Liver (tissue), 9 donors: ENCODE data around the gene ACOT7. TPM values are rescaled to one million over a fixed set of nuclear protein-coding genes. Genes with fewer than 3 reads are reported as not detected.

Experiments used
- DNase-seq: peaks from one replicate; pipeline ENCODE4 v3.0.0-alpha.2; 2017; ENCODE audit warnings: low spot score
- H3K27ac ChIP-seq, 2 donors: one replicate each; pipeline ENCODE4 v1.7.0; 2013; ENCODE audit warnings: inconsistent platforms in 2 of 2, low read length in 2 of 2, control low read depth in 1 of 2, low read depth in 1 of 2, mild to moderate bottlenecking in 1 of 2
- H3K27me3 ChIP-seq, 4 donors: one replicate each; pipeline versions ENCODE4 v1.6.1 to v1.7.0; 2013; ENCODE audit warnings: low read length in 3 of 4, inconsistent platforms in 1 of 4, mild to moderate bottlenecking in 1 of 4, moderate library complexity in 1 of 4; ENCODE audit not compliant: control insufficient read depth in 4 of 4, insufficient read depth in 4 of 4
- H3K36me3 ChIP-seq, 4 donors: one replicate each; pipeline versions ENCODE4 v1.6.1 to v1.7.0; 2013; ENCODE audit warnings: low read length in 3 of 4, mild to moderate bottlenecking in 3 of 4, low read depth in 1 of 4, moderate library complexity in 1 of 4; ENCODE audit not compliant: control insufficient read depth in 4 of 4, insufficient read depth in 3 of 4
- H3K4me1 ChIP-seq, 4 donors: one replicate each; pipeline versions ENCODE4 v1.6.1 to v1.7.0; 2013; ENCODE audit warnings: low read length in 3 of 4, mild to moderate bottlenecking in 3 of 4, moderate library complexity in 1 of 4; ENCODE audit not compliant: control insufficient read depth in 4 of 4, insufficient read depth in 4 of 4
- H3K4me3 ChIP-seq, 3 donors: one replicate each; pipeline versions ENCODE4 v1.6.1 to v1.7.0; 2013; ENCODE audit warnings: low read length in 3 of 3, control low read depth in 1 of 3, low read depth in 1 of 3, mild to moderate bottlenecking in 1 of 3
- H3K9ac ChIP-seq, 2 donors: one replicate each; pipeline ENCODE4 v1.7.0; 2013; ENCODE audit warnings: low read length in 2 of 2, mild to moderate bottlenecking in 2 of 2, moderate library complexity in 2 of 2, control low read depth in 1 of 2, low read depth in 1 of 2
- H3K9me3 ChIP-seq, 4 donors: one replicate each; pipeline versions ENCODE4 v1.6.1 to v1.7.0; 2013; ENCODE audit warnings: low read length in 3 of 4; ENCODE audit not compliant: control insufficient read depth in 4 of 4
- ATF3 ChIP-seq: IDR thresholded peaks from 2 replicates; pipeline ENCODE4 v1.6.1; 2016; ENCODE audit warnings: antibody characterized with exemption
- CTCF ChIP-seq: fragments of 150-350 bp; IDR thresholded peaks from 2 replicates; pipeline ENCODE4 v1.5.1; 2017; ENCODE audit warnings: improper control_type of control experiment, low read depth, low read length; ENCODE audit not compliant: missing input control
- EGR1 ChIP-seq, 2 donors: IDR thresholded peaks; 2 replicates each; pipeline ENCODE4 v1.6.1; 2016 to 2018; ENCODE audit warnings: antibody characterized with exemption in 2 of 2, low read depth in 2 of 2
- FOXA1 ChIP-seq: IDR thresholded peaks from 2 replicates; pipeline ENCODE4 v1.6.1; 2016; ENCODE audit warnings: antibody characterized with exemption
- FOXA2 ChIP-seq: IDR thresholded peaks from 2 replicates; pipeline ENCODE4 v1.6.1; 2016; ENCODE audit warnings: antibody characterized with exemption
- GABPA ChIP-seq, 2 donors: IDR thresholded peaks in 1 of 2; conservative IDR thresholded peaks in 1 of 2; 2 replicates each; pipeline ENCODE4 v1.6.1; 2016; ENCODE audit warnings: antibody characterized with exemption in 2 of 2, mild to moderate bottlenecking in 1 of 2, moderate library complexity in 1 of 2
- HNF4A ChIP-seq, 2 donors: conservative IDR thresholded peaks; 2 replicates each; pipeline ENCODE4 v1.6.1; 2016; ENCODE audit warnings: antibody characterized with exemption in 2 of 2, mild to moderate bottlenecking in 2 of 2
- HNF4G ChIP-seq: IDR thresholded peaks from 2 replicates; pipeline ENCODE4 v1.6.1; 2016; ENCODE audit warnings: antibody characterized with exemption
- JUND ChIP-seq, 2 donors: IDR thresholded peaks; 2 replicates each; pipeline ENCODE4 v1.6.1; 2016; ENCODE audit warnings: antibody characterized with exemption in 2 of 2
- NR2F2 ChIP-seq: IDR thresholded peaks from 2 replicates; pipeline ENCODE4 v1.6.1; 2016; ENCODE audit warnings: antibody characterized with exemption
- RAD21 ChIP-seq, 2 donors: IDR thresholded peaks; 2 replicates each; pipeline ENCODE4 v1.6.1; 2016; ENCODE audit warnings: antibody characterized with exemption in 2 of 2, mild to moderate bottlenecking in 2 of 2
- REST ChIP-seq: IDR thresholded peaks from 2 replicates; pipeline ENCODE4 v1.6.1; 2016; ENCODE audit warnings: antibody characterized with exemption, mild to moderate bottlenecking
- RXRA ChIP-seq, 2 donors: IDR thresholded peaks; 2 replicates each; pipeline ENCODE4 v1.6.1; 2017 to 2018; ENCODE audit warnings: antibody characterized with exemption in 2 of 2, mild to moderate bottlenecking in 1 of 2
- SP1 ChIP-seq: IDR thresholded peaks from 2 replicates; pipeline ENCODE4 v1.6.1; 2018; ENCODE audit warnings: antibody characterized with exemption, mild to moderate bottlenecking
- TAF1 ChIP-seq: conservative IDR thresholded peaks from 2 replicates; pipeline ENCODE4 v1.6.1; 2016; ENCODE audit warnings: antibody characterized with exemption, mild to moderate bottlenecking
- YY1 ChIP-seq: IDR thresholded peaks from 2 replicates; pipeline ENCODE4 v1.6.1; 2016; ENCODE audit warnings: antibody characterized with exemption, mild to moderate bottlenecking
- WGBS: extraction: QIAGEN DNeasy Blood & Tissue Kit; methylation state at CpG from one replicate; pipeline ENCODE4 v1.1.7; 2013; 5-methylcytosine and 5-hydroxymethylcytosine counted together
- polyA plus RNA-seq, 2 donors: library from polyadenylated mRNA; stranded (reverse) in 1 of 2; unstranded in 1 of 2; fragments of 200-250 nt in 1 of 2; fragments of >200 nt in 1 of 2; fragmentation: Nextera tagmentation in 1 of 2; extraction: Ambion mirVana in 1 of 2; gene quantifications; one replicate each; pipeline versions ENCODE4 v1.2.1 to v1.2.3, GENCODE V29; 2013 to 2015
- total RNA-seq, 2 donors: library from RNA; depleted of rRNA; stranded (reverse); fragments of >200 nt; gene quantifications; one replicate each; pipeline ENCODE4 v1.2.3, GENCODE V29; 2014
- TF ChIP-seq, protein P1 (sequence below): IDR thresholded peaks from 2 replicates; pipeline ENCODE4 v1.6.1; 2016; ENCODE audit warnings: antibody characterized with exemption
- TF ChIP-seq, protein P2 (sequence below): IDR thresholded peaks from 2 replicates; pipeline ENCODE4 v1.6.1; 2016; ENCODE audit warnings: antibody characterized with exemption
- donor health status: healthy.
- donor health status: healthy.
- donor health status: healthy.
- donor health status: healthy.
- donor health status: healthy.

Gene ACOT7
- total and polyA plus RNA-seq, 4 donors = 8.7 to 14.4 (median 10.4) TPM

- no peaks in the 10 kb centered on the region for H3K27me3 ChIP-seq
- TF ChIP-seq FOXA1 (no peak), RXRA (IDR thresholded peaks at IDR 0.05) (no peak), SP1 (no peak), YY1 (no peak), REST (no peak), TAF1 (no peak)
- TF ChIP-seq, protein P1, sequence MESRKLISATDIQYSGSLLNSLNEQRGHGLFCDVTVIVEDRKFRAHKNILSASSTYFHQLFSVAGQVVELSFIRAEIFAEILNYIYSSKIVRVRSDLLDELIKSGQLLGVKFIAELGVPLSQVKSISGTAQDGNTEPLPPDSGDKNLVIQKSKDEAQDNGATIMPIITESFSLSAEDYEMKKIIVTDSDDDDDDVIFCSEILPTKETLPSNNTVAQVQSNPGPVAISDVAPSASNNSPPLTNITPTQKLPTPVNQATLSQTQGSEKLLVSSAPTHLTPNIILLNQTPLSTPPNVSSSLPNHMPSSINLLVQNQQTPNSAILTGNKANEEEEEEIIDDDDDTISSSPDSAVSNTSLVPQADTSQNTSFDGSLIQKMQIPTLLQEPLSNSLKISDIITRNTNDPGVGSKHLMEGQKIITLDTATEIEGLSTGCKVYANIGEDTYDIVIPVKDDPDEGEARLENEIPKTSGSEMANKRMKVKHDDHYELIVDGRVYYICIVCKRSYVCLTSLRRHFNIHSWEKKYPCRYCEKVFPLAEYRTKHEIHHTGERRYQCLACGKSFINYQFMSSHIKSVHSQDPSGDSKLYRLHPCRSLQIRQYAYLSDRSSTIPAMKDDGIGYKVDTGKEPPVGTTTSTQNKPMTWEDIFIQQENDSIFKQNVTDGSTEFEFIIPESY = no peak
- TF ChIP-seq, protein P2, sequence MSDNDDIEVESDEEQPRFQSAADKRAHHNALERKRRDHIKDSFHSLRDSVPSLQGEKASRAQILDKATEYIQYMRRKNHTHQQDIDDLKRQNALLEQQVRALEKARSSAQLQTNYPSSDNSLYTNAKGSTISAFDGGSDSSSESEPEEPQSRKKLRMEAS = no peak
- no peaks in the 10 kb centered on the region for H3K4me1 ChIP-seq
- H3K4me3 ChIP-seq = no peak overlapping the region
- no peak for DNase-seq
- H3K9ac ChIP-seq = no peak overlapping the region
- no peaks in the 10 kb centered on the region for H3K36me3 ChIP-seq
- no peak overlapping the region for H3K27ac ChIP-seq
- 72% methylated on average over 4 of the region's 4 CpGs for WGBS
- H3K9me3 ChIP-seq = no peaks in the 10 kb centered on the region
These were observed 122.6 kb downstream of the ACOT7 start for GRCh38 chr1:6271006-6271405.

DNA sequence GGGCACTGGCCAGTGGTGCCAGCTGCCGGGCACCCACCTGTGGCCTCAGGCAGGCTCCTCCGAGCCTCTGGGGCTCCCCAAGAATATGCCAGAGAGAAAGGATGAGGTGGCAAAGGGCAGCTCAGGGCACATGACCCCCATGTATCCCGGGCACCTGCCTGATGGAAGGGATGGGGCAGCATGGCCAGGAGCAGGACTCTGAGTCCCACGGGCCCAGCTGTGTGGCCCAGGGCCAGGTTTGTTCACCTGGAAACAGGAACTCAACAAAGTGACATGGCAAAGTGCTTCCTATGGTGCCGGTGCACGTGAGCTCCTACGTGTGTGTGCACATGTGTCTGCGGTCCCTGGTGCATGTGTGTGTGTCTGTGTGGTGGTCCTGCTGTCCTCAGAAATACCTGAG, 123.2 kb downstream of the ACOT7 start:
- TF ChIP-seq TAF1 (no peak), HNF4A (conservative IDR thresholded peaks at IDR 0.05) (no peak), REST (no peak), EGR1 (IDR thresholded peaks at IDR 0.05; ENCODE audit: low read depth in 2 of 2) (no peak), FOXA1 (no peak), HNF4G (no peak), FOXA2 (no peak), SP1 (no peak), ATF3 (no peak), YY1 (no peak), RAD21 (IDR thresholded peaks at IDR 0.05) (no peak), NR2F2 (no peak), JUND (IDR thresholded peaks at IDR 0.05) (no peak), RXRA (IDR thresholded peaks at IDR 0.05) (no peak), GABPA (IDR thresholded peaks at IDR 0.05 in 1 of 2, conservative IDR thresholded peaks at IDR 0.05 in 1 of 2) (no peak), CTCF (no peak)
- TF ChIP-seq, protein P2 = no peak
- TF ChIP-seq, protein P1 = no peak
- Histone ChIP-seq H3K4me3 (no peak overlapping the region), H3K27me3 (no peaks in the 10 kb centered on the region), H3K36me3 (no peaks in the 10 kb centered on the region), H3K9me3 (no peaks in the 10 kb centered on the region), H3K9ac (no peak overlapping the region), H3K27ac (no peak overlapping the region), H3K4me1 (no peaks in the 10 kb centered on the region)
- WGBS = 82% methylated on average over 8 of the region's 8 CpGs
- DNase-seq = no peak
